ENCODE measurements around the gene FPGS.

Gene FPGS

DNA sequence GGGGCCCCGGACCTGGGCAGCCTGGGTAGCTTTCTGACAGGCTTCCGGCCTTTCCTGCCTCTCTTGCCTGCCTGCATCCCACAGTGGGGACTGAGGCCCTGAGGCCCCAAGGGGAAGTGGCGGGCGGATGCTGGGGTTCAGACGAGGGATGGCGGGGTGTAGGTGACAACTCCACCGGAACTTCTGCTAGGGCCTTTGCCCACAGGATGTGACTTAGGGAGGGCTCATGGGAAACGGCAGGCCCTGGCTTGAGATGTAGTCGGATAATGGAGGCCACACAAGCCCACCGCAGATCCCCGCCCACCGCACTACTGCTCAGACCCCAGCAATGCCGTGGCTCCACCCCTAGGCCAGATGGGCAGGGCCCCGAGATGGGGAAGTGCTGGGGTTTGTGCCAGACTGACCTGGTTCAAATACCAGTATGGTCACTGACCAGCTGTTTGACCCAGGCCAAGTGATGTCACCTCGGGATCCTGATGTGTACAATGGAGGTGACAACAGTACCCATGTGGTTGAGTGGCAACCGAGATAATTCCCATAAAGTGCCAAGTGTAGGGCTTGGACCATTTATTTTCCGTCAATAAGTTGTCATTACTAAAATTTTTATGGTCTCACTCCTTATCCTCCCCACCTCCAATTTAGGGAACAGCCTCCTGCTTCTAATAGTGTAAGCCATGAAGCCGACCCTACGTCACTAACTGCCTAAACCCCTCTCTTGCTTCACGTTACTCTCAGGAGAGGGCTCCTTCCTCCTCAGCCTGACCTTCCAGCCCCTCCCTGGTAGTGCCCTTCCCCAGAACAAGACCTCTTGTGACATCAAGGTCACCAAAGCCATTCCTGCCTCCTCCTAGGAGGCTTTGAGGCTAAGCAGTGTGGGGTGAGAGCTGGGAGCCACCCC, 19.3 kb upstream of the FPGS start:
- DNase-seq (ENCODE audit: low read depth), result no peak
- TF ChIP-seq, protein P1, sequence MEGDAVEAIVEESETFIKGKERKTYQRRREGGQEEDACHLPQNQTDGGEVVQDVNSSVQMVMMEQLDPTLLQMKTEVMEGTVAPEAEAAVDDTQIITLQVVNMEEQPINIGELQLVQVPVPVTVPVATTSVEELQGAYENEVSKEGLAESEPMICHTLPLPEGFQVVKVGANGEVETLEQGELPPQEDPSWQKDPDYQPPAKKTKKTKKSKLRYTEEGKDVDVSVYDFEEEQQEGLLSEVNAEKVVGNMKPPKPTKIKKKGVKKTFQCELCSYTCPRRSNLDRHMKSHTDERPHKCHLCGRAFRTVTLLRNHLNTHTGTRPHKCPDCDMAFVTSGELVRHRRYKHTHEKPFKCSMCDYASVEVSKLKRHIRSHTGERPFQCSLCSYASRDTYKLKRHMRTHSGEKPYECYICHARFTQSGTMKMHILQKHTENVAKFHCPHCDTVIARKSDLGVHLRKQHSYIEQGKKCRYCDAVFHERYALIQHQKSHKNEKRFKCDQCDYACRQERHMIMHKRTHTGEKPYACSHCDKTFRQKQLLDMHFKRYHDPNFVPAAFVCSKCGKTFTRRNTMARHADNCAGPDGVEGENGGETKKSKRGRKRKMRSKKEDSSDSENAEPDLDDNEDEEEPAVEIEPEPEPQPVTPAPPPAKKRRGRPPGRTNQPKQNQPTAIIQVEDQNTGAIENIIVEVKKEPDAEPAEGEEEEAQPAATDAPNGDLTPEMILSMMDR (IDR thresholded peaks at IDR 0.05; ENCODE audit: control insufficient read depth, extremely low read depth, insufficient read depth), result no peak
- no peak overlapping the region for H3K4me3 ChIP-seq (ENCODE audit: low read depth, low read length)

DNA sequence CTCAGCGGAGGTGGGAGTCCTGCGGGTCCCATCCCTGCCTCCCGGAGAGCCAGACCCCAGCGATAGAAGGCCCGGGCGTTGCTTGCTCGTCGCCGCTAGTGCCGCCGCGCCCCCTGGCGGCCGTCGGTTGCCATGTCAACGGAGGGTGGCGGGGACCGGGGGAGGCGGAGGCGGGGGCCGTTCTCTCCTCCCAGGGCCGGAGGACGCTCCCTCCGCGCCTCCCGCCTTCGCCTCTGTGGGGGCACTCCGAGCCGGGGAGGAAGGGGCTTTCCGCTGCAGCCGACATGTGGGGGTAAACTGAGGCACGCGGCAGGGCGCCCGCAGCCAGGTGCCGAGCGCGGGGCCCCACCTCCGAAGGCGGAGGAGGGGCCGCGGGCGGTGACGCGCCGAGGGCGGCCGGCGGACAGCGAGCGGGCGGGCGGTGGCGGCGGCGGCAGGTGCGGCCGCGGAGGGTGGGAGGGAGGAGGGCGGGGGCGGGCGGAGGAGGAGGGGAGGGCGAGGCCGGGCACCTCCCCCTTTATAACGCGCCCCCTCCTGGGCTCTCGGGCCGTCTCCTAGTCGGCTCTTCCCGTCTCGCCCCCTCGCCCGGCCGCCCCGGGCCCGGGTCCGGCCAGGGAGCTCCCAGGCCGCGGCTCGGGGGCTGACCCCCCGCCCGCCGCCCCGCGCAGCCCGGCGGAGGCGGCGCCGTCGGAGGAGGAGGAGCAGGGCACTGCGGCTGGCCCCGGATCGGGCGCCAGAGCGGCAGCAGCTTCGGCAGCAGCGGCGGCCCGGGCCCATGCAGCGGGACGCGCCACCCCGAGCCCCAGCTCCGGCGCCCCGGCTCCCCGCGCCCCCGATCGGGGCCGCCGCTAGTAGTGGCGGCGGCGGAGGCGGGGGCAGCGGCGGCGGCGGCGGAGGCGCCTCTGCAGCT, 17.4 kb upstream of the FPGS start:
- TF ChIP-seq, protein P1 (IDR thresholded peaks at IDR 0.05; ENCODE audit: control insufficient read depth, extremely low read depth, insufficient read depth), result peak; percentile 93
- no peak for DNase-seq (ENCODE audit: low read depth)
- peak overlapping the region; percentile 92 for H3K4me3 ChIP-seq (ENCODE audit: low read depth, low read length)

DNA sequence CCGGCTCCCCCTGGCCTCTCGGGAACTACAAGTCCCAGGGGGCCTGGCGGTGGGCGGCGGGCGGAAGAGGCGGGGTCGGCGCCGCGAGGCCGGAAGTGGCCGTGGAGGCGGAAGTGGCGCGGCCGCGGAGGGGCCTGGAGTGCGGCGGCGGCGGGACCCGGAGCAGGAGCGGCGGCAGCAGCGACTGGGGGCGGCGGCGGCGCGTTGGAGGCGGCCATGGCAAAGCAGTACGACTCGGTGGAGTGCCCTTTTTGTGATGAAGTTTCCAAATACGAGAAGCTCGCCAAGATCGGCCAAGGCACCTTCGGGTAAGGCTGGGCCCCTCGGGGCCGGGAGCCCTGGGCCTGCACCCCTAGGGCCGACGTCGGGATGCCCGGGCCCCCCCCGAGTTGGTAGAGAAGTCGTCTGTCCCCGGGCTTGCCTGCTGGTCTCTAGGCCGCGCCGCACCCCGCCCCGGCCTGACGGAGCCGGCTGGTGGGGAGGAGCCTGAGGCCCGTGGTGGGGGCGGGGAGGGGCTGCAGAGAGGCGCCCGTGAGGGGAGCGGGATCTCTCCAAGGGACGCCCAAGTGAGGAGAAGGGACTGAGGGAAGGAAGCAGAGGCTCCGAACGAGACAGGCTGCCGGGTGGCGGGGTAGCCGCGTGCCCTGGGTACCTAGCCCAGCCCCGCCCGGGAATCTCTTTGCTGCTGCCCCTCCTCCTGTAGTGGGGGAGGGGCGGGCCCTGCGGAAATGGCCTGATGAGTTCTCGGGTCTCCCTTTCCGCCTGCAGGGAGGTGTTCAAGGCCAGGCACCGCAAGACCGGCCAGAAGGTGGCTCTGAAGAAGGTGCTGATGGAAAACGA, 16.5 kb upstream of the FPGS start, which contains the start of gene CDK9:
Gene CDK9 (plus strand): TSS at position 102 of the 840 bp plus-strand sequence. CDS start 115 bp downstream, at position 217.
- peak within 1 kb of the TSS; percentile 92 for H3K4me3 ChIP-seq (ENCODE audit: low read depth, low read length)
- TF ChIP-seq, protein P1 (IDR thresholded peaks at IDR 0.05; ENCODE audit: control insufficient read depth, extremely low read depth, insufficient read depth), result peak; percentile 29; the same call in 1 of the 2 replicates
- DNase-seq (ENCODE audit: low read depth), result no peak

DNA sequence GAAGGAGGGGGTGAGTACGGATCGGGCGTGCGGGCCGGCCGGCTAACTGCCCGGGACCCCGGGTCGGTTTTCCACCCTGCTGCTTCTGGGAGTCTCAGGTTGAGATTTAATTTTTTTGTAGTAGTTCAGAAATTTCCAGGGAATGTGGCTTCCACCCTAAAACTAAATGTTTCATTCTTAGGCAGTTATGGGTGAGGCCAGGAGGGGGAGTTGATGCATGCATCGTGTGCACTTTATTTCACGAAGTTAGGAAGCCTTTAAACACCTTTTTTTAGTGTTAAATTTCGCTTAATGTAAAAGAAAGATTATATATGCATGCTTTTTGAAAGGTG, 15.9 kb upstream of the FPGS start:
- no peak for DNase-seq (ENCODE audit: low read depth)
- TF ChIP-seq, protein P1 (IDR thresholded peaks at IDR 0.05; ENCODE audit: control insufficient read depth, extremely low read depth, insufficient read depth), result peak; percentile 49
- peak overlapping the region; percentile 92 for H3K4me3 ChIP-seq (ENCODE audit: low read depth, low read length)

DNA sequence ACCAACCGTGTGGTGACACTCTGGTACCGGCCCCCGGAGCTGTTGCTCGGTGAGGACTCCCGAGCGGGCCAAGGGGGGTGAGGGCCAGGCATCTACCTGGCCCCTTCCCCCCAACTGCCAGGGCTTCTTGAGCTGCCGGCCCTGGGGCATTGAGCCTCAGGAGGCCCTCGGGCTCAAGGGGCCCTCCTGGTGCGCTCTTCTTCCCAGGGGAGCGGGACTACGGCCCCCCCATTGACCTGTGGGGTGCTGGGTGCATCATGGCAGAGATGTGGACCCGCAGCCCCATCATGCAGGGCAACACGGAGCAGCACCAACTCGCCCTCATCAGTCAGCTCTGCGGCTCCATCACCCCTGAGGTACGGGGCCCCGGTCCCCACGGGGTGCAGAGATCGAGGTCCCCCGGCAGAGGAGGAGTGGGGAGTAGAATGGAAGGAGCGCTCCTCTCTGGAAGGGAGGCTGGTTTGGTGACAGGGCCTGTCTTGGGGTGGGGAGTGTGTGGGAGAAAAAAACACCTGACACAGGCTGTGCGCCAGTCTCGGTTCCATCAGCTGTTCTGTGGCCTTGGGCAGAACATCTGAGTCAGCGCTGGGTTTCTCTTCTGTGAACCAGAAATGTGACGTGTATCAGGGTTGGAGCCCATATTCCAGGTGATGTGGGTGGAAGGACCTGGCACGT, 14.2 kb upstream of the FPGS start:
- DNase-seq (ENCODE audit: low read depth), result no peak
- TF ChIP-seq, protein P1 (IDR thresholded peaks at IDR 0.05; ENCODE audit: control insufficient read depth, extremely low read depth, insufficient read depth), result no peak
- H3K4me3 ChIP-seq (ENCODE audit: low read depth, low read length), result no peak overlapping the region

DNA sequence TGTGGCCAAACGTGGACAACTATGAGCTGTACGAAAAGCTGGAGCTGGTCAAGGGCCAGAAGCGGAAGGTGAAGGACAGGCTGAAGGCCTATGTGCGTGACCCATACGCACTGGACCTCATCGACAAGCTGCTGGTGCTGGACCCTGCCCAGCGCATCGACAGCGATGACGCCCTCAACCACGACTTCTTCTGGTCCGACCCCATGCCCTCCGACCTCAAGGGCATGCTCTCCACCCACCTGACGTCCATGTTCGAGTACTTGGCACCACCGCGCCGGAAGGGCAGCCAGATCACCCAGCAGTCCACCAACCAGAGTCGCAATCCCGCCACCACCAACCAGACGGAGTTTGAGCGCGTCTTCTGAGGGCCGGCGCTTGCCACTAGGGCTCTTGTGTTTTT, 13.5 kb upstream of the FPGS start:
- DNase-seq (ENCODE audit: low read depth), result no peak
- TF ChIP-seq, protein P1 (IDR thresholded peaks at IDR 0.05; ENCODE audit: control insufficient read depth, extremely low read depth, insufficient read depth), result no peak
- H3K4me3 ChIP-seq (ENCODE audit: low read depth, low read length), result no peak overlapping the region
